IMR-90 (cell line): ENCODE measurements around the gene SPARCL1. TPM values are rescaled to one million over a fixed set of nuclear protein-coding genes. Genes with fewer than 3 reads are reported as not detected.

Experiments
- ATAC-seq: fragments of 200-7000 bp; cut with Tn5 transposase; 2 replicates; pipeline ENCODE4 v1.9.1; 2020; ENCODE audit warnings: low read depth, mild to moderate bottlenecking, moderate library complexity
- BruUV-seq: library from RNA; stranded (reverse); fragments of 400-500 nt; replicated peaks from 2 replicates; lab custom pipeline; 2021; lab: Mats Ljungman, UMichigan
- CTCF ChIA-PET: fragments of 300-600 bp; formaldehyde crosslinking; extraction: SDS; loops from one replicate; lab custom pipeline; 2021; ENCODE audit warnings: antibody characterized with exemption; lab: Yijun Ruan, JAX
- POLR2A ChIA-PET: fragments of 300-600 bp; sonication (Branson Sonifier 250); formaldehyde crosslinking; loops from one replicate; lab custom pipeline; 2022; ENCODE audit warnings: antibody characterized with exemption; ENCODE audit not compliant: unreplicated experiment; lab: Charles Lee
- DNase-seq: peaks from one replicate; pipeline ENCODE4 v3.0.0; 2013
- H2AFZ ChIP-seq: replicated peaks from 2 replicates; pipeline ENCODE3; 2013; ENCODE audit warnings: low read length, mild to moderate bottlenecking; ENCODE audit not compliant: poor library complexity
- H2AK5ac ChIP-seq: 2 replicates; pipeline ENCODE4 v1.6.1; 2013; ENCODE audit warnings: low read depth, low read length, inconsistent platforms
- H2AK9ac ChIP-seq: replicated peaks from 2 replicates; pipeline ENCODE3; 2013; ENCODE audit warnings: mild to moderate bottlenecking, low read depth, low read length, moderate library complexity; ENCODE audit not compliant: poor library complexity
- H2BK120ac ChIP-seq: 2 replicates; pipeline ENCODE4 v1.6.1; 2013; ENCODE audit warnings: low read depth, low read length, inconsistent platforms
- H2BK15ac ChIP-seq: 3 replicates; pipeline ENCODE4 v1.6.1; 2013; ENCODE audit warnings: low read depth, low read length, inconsistent platforms
- H2BK20ac ChIP-seq: 2 replicates; pipeline ENCODE4 v1.6.1; 2013; ENCODE audit warnings: low read depth, mild to moderate bottlenecking, inconsistent platforms, low read length, moderate library complexity
- H2BK5ac ChIP-seq: 2 replicates; pipeline ENCODE4 v1.6.1; 2013; ENCODE audit warnings: mild to moderate bottlenecking, low read depth, low read length, inconsistent platforms; ENCODE audit not compliant: poor library complexity, severe bottlenecking
- H3K14ac ChIP-seq: replicated peaks from 2 replicates; pipeline ENCODE4 v1.6.1; 2013; ENCODE audit warnings: low read depth, low read length, inconsistent platforms
- H3K18ac ChIP-seq: 2 replicates; pipeline ENCODE4 v1.6.1; 2013; ENCODE audit warnings: low read depth, low read length, control low read depth
- H3K23ac ChIP-seq: 2 replicates; pipeline ENCODE4 v1.6.1; 2013; ENCODE audit warnings: low read depth, low read length, inconsistent platforms
- H3K27ac ChIP-seq: 2 replicates; pipeline ENCODE4 v1.5.1; 2013; ENCODE audit warnings: mild to moderate bottlenecking, control low read depth, low read length; ENCODE audit not compliant: insufficient read depth
- H3K27me3 ChIP-seq: 2 replicates; pipeline ENCODE4 v1.6.1; 2013; ENCODE audit warnings: low read length; ENCODE audit not compliant: control insufficient read depth, insufficient read depth
- H3K36me3 ChIP-seq: 2 replicates; pipeline ENCODE4 v1.6.1; 2013; ENCODE audit warnings: low read length, mixed read lengths; ENCODE audit not compliant: control insufficient read depth, insufficient read depth
- H3K4ac ChIP-seq: 2 replicates; pipeline ENCODE4 v1.6.1; 2013; ENCODE audit warnings: low read depth, low read length, inconsistent platforms
- H3K4me1 ChIP-seq: 2 replicates; pipeline ENCODE4 v1.6.1; 2013; ENCODE audit warnings: low read length, mixed read lengths; ENCODE audit not compliant: control insufficient read depth, insufficient read depth
- H3K4me2 ChIP-seq: 2 replicates; pipeline ENCODE4 v1.6.1; 2013; ENCODE audit warnings: low read depth, mild to moderate bottlenecking, control low read depth, low read length, moderate library complexity
- H3K4me3 ChIP-seq: 2 replicates; pipeline ENCODE4 v1.5.1; 2013; ENCODE audit warnings: low read depth, mild to moderate bottlenecking, control low read depth, low read length, moderate library complexity; ENCODE audit not compliant: insufficient read depth
- H3K56ac ChIP-seq: 2 replicates; pipeline ENCODE4 v1.6.1; 2013; ENCODE audit warnings: low read length, inconsistent platforms; ENCODE audit not compliant: insufficient read depth; ENCODE audit errors: extremely low read depth
- H3K79me1 ChIP-seq, 2 experiments: 2 replicates each; pipeline ENCODE4 v1.6.1; 2013; ENCODE audit warnings: low read length in 2 of 2, inconsistent platforms in 1 of 2, low read depth in 1 of 2
- H3K9ac ChIP-seq: 2 replicates; pipeline ENCODE4 v1.6.1; 2013; ENCODE audit warnings: low read depth, low read length, control low read depth
- H3K9me1 ChIP-seq: 2 replicates; pipeline ENCODE4 v1.6.1; 2013; ENCODE audit warnings: low read length, inconsistent platforms; ENCODE audit not compliant: insufficient read depth
- H3K9me3 ChIP-seq: 2 replicates; pipeline ENCODE4 v1.6.1; 2013; ENCODE audit warnings: low read length; ENCODE audit not compliant: control insufficient read depth, insufficient read depth
- H4K20me1 ChIP-seq: 2 replicates; pipeline ENCODE4 v1.6.1; 2013; ENCODE audit warnings: low read length, inconsistent platforms; ENCODE audit not compliant: insufficient read depth
- H4K5ac ChIP-seq: 2 replicates; pipeline ENCODE4 v1.6.1; 2013; ENCODE audit warnings: mild to moderate bottlenecking, low read depth, low read length, control low read depth
- H4K8ac ChIP-seq, 2 experiments: 2 replicates each; pipeline ENCODE4 v1.6.1; 2013; ENCODE audit warnings: low read depth in 2 of 2, low read length in 2 of 2, control low read depth in 1 of 2, inconsistent platforms in 1 of 2
- H4K91ac ChIP-seq: 2 replicates; pipeline ENCODE4 v1.6.1; 2013; ENCODE audit warnings: low read depth, low read length, inconsistent platforms; ENCODE audit not compliant: insufficient read depth
- MXI1 ChIP-seq: IDR thresholded peaks from 2 replicates; pipeline ENCODE4 v1.6.1; 2012; ENCODE audit warnings: low read depth, mild to moderate bottlenecking, low read length, moderate library complexity, borderline replicate concordance
- WGBS, 2 experiments: methylation state at CpG; one replicate each; pipeline versions ENCODE4 v1.1.5 to v1.1.7; 2013; ENCODE audit warnings: missing lambda C conversion rate in 2 of 2; ENCODE audit not compliant: insufficient read length in 1 of 2; ENCODE audit errors: extremely low coverage in 2 of 2; 5-methylcytosine and 5-hydroxymethylcytosine counted together
- dilution Hi-C: fragments of 300-500 bp; cut with HindIII; formaldehyde crosslinking; loops from one replicate; pipeline ENCODE4 v1.14.3; 2018; ENCODE audit warnings: low sequenced_read_pairs; ENCODE audit not compliant: unreplicated experiment
- in situ Hi-C: fragments of 300-500 bp; cut with MboI; formaldehyde crosslinking; loops from 3 replicates; pipeline ENCODE4 v1.14.3; 2019; ENCODE audit warnings: low sequenced_read_pairs, inconsistent platforms, mixed read lengths
- intact Hi-C: fragments of 100-400 bp; cut with micrococcal nuclease; formaldehyde crosslinking; loops from 2 replicates; pipeline ENCODE4 v1.10.0; 2022
- polyA plus RNA-seq, 3 experiments: library from polyadenylated mRNA; depleted of rRNA; stranded (reverse); fragments of >200 nt; gene quantifications; 2 replicates each; pipeline ENCODE4 v1.2.3, GENCODE V29; 2012; ENCODE audit warnings: low replicate concordance in 1 of 3
- total RNA-seq: library from RNA; depleted of rRNA; stranded (reverse); fragments of >200 nt; gene quantifications from 2 replicates; pipeline ENCODE4 v1.2.3, GENCODE V29; 2012

The SPARCL1 gene
- total and polyA plus RNA-seq, 2 of the 4 experiments (the other 2 are of a cell fraction) = not detected

DNA sequence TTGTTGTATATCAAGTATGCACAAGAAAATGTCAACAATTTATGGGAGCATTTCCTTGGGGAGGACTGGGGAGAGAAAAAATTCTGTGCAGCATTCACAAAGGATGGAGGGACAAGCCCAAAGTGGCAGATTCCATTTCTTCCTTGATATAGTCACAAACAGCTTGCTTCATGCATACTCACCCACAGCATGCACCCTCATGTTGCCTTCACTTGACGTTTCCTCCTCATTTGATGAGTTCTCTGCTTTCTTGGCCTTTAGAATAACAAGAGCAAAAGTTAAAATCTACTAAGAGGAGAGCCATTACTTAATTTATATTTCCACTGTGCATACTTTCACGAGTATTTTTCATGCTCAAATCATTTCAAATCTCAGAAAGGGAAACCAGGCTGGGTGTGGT lies 37.7 kb downstream of the SPARCL1 start:
- Histone ChIP-seq H4K5ac (no peak overlapping the region), H2BK20ac (no peak overlapping the region), H3K9ac (no peak overlapping the region), H3K4ac (no peak overlapping the region), H2BK120ac (no peak overlapping the region), H2BK5ac (no peak overlapping the region), H2AK5ac (no peak overlapping the region), H2BK15ac (no peak overlapping the region), H3K4me1 (no peaks in the 10 kb centered on the region), H3K23ac (no peak overlapping the region), H3K27ac (no peak overlapping the region), H3K56ac (no peak overlapping the region), H3K79me1 (no peaks in the 10 kb centered on the region), H3K14ac (no peak overlapping the region), H4K91ac (no peak overlapping the region), H3K4me3 (no peak overlapping the region), H4K20me1 (no peaks in the 10 kb centered on the region), H2AK9ac (no peak overlapping the region), H3K9me3 (no peaks in the 10 kb centered on the region), H3K36me3 (no peaks in the 10 kb centered on the region), H2AFZ (no peak overlapping the region), H3K4me2 (no peak overlapping the region), H3K9me1 (no peaks in the 10 kb centered on the region), H3K18ac (no peak overlapping the region), H3K27me3 (no peaks in the 10 kb centered on the region), H4K8ac (no peak overlapping the region)
- no TSS peak for BruUV-seq
- intact Hi-C loops (no loop called here), dilution Hi-C loops (no loop called here), in situ Hi-C loops (no loop called here)
- ATAC-seq = no peak; the same call in 1 of the 2 replicates
- DNase-seq = no peak
- ChIA-PET POLR2A (no interaction called here), CTCF (no interaction called here)
- no peak for TF ChIP-seq MXI1
- WGBS, 2 experiments = no CpG with 5 or more reads among the region's 2 CpGs
